HepG2 (cell line): Measurements from ENCODE around the gene NOCT. TPM values are rescaled to one million over a fixed set of nuclear protein-coding genes. Genes with fewer than 3 reads are reported as not detected.

Experiments used
- ARID5B ChIP-seq: IDR thresholded peaks from 2 replicates; pipeline ENCODE4 v1.4.0; 2020; ENCODE audit warnings: mild to moderate bottlenecking, missing genetic modification reagents
- ATF6 ChIP-seq: sonication (generic); formaldehyde crosslinking; conservative IDR thresholded peaks from 2 replicates; pipeline ENCODE4 v1.4.0; 2020; ENCODE audit warnings: missing genetic modification reagents
- GABPB1 ChIP-seq: IDR thresholded peaks from 2 replicates; pipeline ENCODE4 v1.6.1; 2016; ENCODE audit warnings: mild to moderate bottlenecking, missing genetic modification reagents, moderate library complexity, missing compliant biosample characterization
- GLMP ChIP-seq: sonication (generic); formaldehyde crosslinking; IDR thresholded peaks from 2 replicates; pipeline ENCODE4 v1.9.0; 2021; ENCODE audit warnings: missing genetic modification reagents, mild to moderate bottlenecking, borderline replicate concordance
- KMT2A ChIP-seq: sonication (generic); formaldehyde crosslinking; IDR thresholded peaks from 2 replicates; pipeline ENCODE4 v1.4.0; 2020; ENCODE audit warnings: missing genetic modification reagents
- NFKB2 ChIP-seq: sonication (generic); formaldehyde crosslinking; IDR thresholded peaks from 2 replicates; pipeline ENCODE4 v1.4.0; 2020; ENCODE audit warnings: missing genetic modification reagents, borderline replicate concordance
- NR1H2 ChIP-seq: sonication (generic); formaldehyde crosslinking; IDR thresholded peaks from 2 replicates; pipeline ENCODE4 v1.8.1; 2022; ENCODE audit warnings: low read depth, missing genetic modification reagents, borderline replicate concordance
- SMAD9 ChIP-seq: sonication (generic); formaldehyde crosslinking; IDR thresholded peaks from 2 replicates; pipeline ENCODE4 v1.5.1; 2020; ENCODE audit warnings: mild to moderate bottlenecking, missing genetic modification reagents
- THAP11 ChIP-seq: IDR thresholded peaks from 2 replicates; pipeline ENCODE4 v1.6.1; 2016; ENCODE audit warnings: missing biosample characterization, missing genetic modification reagents
- XRCC5 ChIP-seq: fragments of 200-400 bp; formaldehyde crosslinking; optimal IDR thresholded peaks from 2 replicates; pipeline ENCODE3; 2017; ENCODE audit warnings: mild to moderate bottlenecking, low read length
- ZMAT5 ChIP-seq: sonication (generic); formaldehyde crosslinking; IDR thresholded peaks from 2 replicates; pipeline ENCODE4 v1.5.0; 2020; ENCODE audit warnings: mild to moderate bottlenecking, low read depth, missing genetic modification reagents, borderline replicate concordance
- ZNF34 ChIP-seq: sonication (generic); formaldehyde crosslinking; IDR thresholded peaks from 2 replicates; pipeline ENCODE4 v1.4.0; 2020; ENCODE audit warnings: mild to moderate bottlenecking, missing genetic modification reagents, borderline replicate concordance
- ZNF609 ChIP-seq: sonication (generic); formaldehyde crosslinking; IDR thresholded peaks from 2 replicates; pipeline ENCODE4 v1.4.0; 2020; ENCODE audit warnings: mild to moderate bottlenecking, missing genetic modification reagents, borderline replicate concordance
- ZXDC ChIP-seq: sonication (generic); formaldehyde crosslinking; IDR thresholded peaks from 2 replicates; pipeline ENCODE4 v1.5.0; 2020; ENCODE audit warnings: mild to moderate bottlenecking, missing genetic modification reagents
- polyA plus RNA-seq, 8 experiments: library from polyadenylated mRNA; depleted of rRNA in 3 of 8; stranded (reverse) in 7 of 8; unstranded in 1 of 8; fragments of >200 nt; fragmentation: Illumina TruSeq in 4 of 8; extraction: Trizol in 4 of 8; gene quantifications; 2 replicates each; pipeline versions ENCODE4 v1.2.1 to v1.2.3, GENCODE V29; 2011 to 2016; ENCODE audit warnings: low read depth in 4 of 8, missing spikeins in 1 of 8, mixed read lengths in 1 of 8; ENCODE audit not compliant: insufficient read depth in 1 of 8
- total RNA-seq, 5 experiments: library from RNA; depleted of rRNA; stranded (reverse); fragments of >200 nt; fragmentation: Illumina TruSeq; extraction: Trizol; gene quantifications; 2 replicates each; pipeline ENCODE4 v1.2.3, GENCODE V29; 2016; ENCODE audit warnings: low read depth in 1 of 5

NOCT gene
- total and polyA plus RNA-seq, 2 of the 13 experiments (the other 11 are each of a cell fraction or from before 2014, with no cell fraction given), result 3.6 to 13.1 TPM

GRCh38 chr4:138981930-138982390 lies 33.6 kb upstream of the NOCT start (continued):
- TF ChIP-seq ARID5B, result peak; percentile 48
- no peak for TF ChIP-seq NFKB2
- no peak for TF ChIP-seq KMT2A (CRISPR knock-in tag)
- no peak for TF ChIP-seq ZXDC (CRISPR knock-in tag)
- no peak for TF ChIP-seq ZNF609
- TF ChIP-seq GABPB1, result no peak
- TF ChIP-seq ATF6 (CRISPR knock-in tag), result no peak
- no peak for TF ChIP-seq ZMAT5 (CRISPR knock-in tag)
- TF ChIP-seq GLMP (CRISPR knock-in tag), result no peak
- no peak for TF ChIP-seq SMAD9
- no peak for TF ChIP-seq XRCC5
- TF ChIP-seq ZNF34, result no peak
- TF ChIP-seq NR1H2, result no peak
- TF ChIP-seq THAP11 (CRISPR knock-in tag), result no peak
